Activated CD4-positive, CD25-positive, alpha-beta regulatory T cell treated with anti-CD3 and anti-CD28 coated beads, Interleukin-2, amount 50 U/mL, for 16 hours (primary cell): ENCODE data around the gene HSH2D.

Source experiments
- DNase-seq: peaks from one replicate; pipeline ENCODE4 v3.0.0-alpha.2; 2020; ENCODE audit warnings: low read depth, low spot score

Gene HSH2D

GRCh38 chr19:16193466-16193865 lies 50.0 kb downstream of the HSH2D start:
- DNase-seq, result no peak

DNA sequence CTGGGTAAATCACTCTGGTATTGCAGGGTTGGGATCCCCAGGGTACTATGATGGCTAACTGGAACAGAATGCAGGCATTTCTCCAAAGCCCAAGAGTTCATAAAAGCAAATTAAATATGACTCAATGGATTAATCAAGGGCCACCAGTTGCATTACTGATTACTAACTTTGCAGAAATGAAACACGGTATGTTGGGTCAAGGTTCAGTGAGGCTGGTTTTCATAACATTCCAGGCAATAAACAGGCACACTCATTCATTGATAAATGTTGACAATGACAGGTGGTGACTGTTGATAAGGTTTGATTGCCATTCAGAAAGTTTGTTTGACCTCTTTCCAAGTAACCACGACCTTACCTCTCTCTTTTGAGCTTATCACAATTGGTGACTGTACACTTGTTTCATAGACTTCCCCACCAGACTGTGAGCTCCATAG lies 53.7 kb downstream of the HSH2D start:
- no peak for DNase-seq

DNA sequence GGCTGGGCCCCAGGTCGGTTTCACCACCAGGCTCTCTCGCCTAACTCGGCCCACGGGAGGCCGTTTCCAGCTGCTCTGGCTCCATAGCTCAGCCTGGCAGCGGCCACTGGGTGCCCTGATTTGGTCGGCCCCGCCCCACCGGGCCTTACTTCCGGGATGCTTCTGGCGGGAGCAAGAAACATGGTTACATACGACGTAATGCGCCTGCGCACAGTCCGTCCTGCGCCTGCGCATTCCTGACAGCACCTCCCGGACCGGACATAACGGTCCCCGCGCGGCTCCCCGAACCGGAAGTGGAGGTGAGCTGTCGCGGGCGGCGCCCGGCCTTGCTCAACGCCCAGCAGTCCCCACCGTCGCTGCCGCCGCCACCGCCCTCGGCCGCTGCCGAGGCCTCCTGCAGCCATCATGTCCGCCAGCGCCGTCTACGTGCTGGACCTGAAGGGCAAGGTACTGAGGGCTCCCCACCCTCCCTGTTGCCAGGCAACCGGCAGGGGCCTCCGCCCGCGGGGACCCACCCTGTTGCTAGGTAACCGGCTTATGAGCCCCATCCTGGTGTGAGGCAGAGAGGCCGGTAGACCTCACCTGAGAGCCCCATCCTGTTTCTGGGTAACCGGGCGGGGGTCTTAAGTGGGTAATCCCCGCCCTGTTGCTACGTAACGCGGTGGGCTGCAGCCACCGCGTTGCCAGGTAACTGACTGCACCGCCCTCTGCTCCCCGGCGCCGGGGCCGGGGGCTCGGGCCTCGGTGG lies 54.3 kb downstream of the HSH2D start, which contains the start of gene AP1M1:
TSS of gene AP1M1 (plus strand) at position 290 of the 748 bp plus-strand sequence. CDS start at position 406, 116 bp downstream.
- DNase-seq, result peak; percentile 96

GRCh38 chr19:16198370-16198651 lies 54.8 kb downstream of the HSH2D start:
- no peak for DNase-seq

DNA sequence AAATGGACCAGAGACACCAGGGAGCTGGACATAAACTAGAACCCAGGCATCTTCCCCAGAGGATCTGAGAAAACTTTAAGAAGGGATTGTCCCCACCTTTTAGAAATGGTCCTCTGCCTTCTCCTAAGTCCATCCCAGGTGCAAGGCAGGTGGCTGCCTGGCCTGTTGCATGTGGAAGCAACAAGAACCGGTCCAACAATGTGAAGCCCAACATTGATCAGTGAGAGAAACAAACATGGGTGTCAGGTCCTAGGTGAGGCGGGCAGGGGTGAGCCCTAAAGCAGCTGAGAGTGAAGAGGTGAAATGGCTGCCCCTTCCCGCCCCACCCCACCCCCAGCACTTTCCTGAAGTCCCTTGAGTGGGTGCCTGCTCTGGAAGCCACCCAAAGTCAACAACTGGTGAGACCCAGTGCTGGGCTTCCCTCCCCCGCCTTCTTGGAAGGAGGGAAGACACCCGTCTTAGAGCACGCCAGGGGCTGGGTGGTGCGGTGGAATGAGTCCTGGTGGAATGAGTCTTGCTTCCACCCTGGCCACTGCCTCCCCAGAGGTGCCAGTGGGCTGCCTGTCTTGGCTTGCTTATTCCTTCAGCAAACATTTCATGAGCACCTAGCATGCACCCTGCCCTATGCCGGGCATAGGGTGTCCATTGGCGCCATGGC lies 55.9 kb downstream of the HSH2D start:
- DNase-seq, result no peak

DNA sequence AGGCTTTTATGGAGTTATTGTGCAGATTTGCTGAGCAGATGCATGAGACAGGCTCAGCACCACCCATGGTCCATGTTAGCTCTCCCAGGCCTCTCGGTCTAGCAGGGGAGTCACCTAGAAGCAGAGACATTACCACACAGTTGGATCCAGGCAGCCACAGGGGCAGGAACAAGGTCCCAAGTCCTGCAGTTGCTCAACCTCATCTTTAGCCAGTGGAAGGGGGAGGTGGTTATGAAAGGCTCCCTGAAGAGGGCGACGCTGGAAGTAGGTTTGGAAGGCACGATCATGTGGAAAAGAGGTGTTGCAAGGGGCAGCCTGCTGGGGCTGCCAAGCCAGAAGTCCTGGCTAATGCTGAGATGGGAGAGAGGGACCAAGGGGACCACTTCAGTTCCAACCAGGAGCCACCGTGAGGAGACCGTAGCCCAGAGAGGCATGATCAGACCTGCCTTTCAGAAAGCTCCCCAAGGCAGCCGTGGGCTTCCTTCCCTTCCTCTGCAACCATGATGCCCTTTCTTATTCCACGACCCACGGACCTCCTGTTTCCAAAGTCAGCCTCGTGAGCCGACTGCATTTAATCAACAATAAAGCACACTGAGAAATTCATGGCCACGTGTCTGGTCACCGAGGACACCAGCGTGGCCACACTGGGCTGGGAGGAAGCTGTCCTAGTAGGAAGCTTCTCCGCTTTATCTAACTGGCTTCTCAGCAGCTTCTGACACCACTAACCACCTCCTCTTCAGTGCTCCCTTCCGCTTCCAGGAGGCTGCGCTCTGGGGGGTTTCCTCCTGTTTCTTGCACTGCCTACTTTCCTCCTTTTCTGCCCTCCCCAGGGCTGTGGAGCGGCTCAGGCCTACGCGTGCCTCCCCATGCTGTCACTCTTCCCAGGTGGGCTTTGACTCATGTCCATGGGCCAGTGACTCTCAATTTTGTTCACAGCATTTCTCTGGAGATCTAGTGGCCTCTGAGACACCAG lies 56.8 kb downstream of the HSH2D start:
- no peak for DNase-seq

DNA sequence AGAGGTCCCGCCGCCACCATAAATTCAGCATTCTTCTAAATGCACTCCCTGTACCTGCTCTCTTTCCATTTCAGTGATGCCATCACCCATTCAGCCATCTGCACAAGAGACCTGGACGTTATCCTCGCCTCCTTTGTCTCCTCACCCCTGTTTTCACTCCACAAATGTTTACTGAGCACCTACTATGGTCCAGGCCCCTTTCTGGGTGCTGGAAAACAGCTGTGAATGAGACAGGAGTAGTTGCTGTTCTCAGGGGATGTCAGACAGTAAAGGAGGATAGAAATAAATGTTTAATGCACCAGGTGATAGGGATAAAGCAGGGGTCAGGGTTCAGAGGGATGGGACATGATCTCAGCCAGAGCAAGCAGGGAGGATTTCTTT lies 57.5 kb downstream of the HSH2D start:
- no peak for DNase-seq

DNA sequence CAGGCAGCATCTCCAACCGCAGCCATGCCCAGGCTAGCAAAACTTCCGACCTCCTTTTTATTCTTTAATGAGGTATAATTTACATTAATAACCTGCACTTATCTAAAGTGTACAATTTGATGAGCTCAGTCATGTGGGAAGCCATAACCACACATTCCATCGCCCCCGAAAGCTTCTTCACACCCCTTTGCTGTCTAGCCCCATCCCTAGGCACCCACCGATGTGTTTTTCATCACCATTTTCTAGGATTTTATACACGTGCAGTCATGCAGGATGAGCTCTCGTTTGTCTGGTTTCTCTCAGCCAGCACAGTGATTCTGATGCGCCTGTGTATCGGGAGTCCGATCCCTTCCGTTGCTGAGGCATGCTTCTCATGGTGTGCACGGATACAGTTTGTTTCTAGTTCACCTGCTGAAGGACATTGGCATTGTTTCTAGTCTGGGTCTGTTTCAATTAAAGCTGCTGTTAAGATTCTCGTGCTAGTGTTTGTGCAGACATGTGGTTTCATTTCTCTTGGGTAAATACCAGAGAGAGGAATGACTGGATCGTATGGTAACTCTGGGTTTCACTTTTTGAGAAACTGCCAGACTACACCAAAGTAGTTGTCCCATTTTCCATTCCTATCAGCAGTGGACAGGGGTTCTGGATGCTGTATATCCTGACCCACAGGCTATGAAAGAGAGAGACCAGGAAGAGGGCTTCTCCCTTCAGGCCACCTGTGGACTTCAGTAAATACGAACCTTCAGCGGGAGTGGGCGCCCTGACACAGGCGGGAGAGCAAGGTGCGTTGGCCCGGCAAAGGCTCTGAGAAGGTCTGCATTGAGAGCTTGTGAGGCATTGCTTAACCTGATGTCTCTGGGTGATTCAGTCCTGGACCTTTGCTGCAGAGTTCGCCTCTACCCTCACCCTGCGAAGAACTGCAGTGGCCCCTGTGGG lies 59.1 kb downstream of the HSH2D start:
- no peak for DNase-seq

DNA sequence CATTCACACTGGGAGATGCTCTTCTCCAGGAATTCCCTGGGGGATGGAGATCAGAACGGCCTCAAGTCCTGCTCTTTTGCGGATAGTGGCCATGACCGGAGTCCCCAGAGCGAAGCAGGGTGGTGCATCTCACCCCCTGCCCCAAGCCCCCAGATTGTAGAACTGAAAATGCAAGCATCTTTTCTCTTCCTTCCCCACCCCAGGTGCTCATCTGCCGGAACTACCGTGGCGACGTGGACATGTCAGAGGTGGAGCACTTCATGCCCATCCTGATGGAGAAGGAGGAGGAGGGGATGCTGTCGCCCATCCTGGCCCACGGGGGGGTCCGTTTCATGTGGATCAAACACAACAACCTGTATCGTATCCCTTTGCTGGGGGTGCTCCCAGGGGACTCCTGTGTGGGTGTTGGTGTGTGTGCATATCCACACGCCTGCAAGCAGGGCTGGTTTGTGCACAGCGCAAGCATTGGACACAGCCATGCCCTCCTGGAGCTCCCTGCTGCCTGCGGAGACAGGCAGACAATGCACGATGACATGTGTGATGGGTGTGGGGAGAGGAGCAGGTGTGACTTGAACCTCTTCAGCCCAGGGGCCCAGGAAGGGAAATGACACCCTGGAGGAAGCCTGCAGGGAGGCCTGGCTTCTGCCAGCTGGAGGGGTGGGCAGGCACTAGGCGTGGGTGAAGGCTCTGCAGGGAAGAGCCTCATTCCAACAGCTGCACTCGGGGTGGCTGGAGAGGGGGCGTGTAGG lies 59.9 kb downstream of the HSH2D start:
- DNase-seq, result no peak

GRCh38 chr19:16204005-16204294 lies 60.5 kb downstream of the HSH2D start:
- DNase-seq, result no peak

- no peak for DNase-seq
These were observed 61.9 kb downstream of the HSH2D start for GRCh38 chr19:16205205-16206045.

DNA sequence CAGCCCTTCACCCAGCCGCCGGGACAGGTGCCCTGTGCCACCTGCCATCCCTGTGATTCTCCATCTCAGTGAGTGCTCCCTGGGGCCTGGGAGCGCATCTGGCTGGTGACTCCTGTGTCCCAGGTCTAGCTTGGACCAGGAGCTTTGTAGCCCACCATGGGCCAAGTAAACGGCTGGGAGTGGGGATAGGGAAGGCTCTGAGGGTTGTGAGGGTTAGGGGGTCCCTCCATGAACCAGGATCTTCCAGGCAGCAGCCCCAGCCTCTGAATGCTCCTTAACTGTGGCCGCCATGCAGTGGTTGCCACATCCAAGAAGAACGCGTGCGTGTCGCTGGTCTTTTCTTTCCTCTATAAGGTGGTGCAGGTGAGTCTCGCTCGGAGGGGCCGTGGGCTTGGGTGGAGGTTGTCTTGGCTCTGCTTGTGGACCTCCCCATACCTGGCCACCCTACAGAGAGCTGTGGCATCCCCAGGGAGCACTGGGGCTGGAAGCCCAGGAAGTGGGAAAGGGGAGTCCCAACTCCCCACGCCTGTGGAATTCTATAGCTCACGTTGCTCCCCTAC lies 62.6 kb downstream of the HSH2D start:
- no peak for DNase-seq

GRCh38 chr19:16206637-16207036 lies 63.2 kb downstream of the HSH2D start:
- no peak for DNase-seq

GRCh38 chr19:16207063-16207462 lies 63.6 kb downstream of the HSH2D start:
- no peak for DNase-seq

- no peak for DNase-seq
These were observed 64.1 kb downstream of the HSH2D start for GRCh38 chr19:16207490-16208025.
